Mesothelial cell of epicardium (in vitro differentiated cells): ENCODE data around the gene TTC7B. TPM values are rescaled to one million over a fixed set of nuclear protein-coding genes. Genes with fewer than 3 reads are reported as not detected.

Source experiments
- DNase-seq, 2 experiments: peaks; one replicate each; pipeline ENCODE4 v3.0.0; 2021; ENCODE audit warnings: low spot score in 2 of 2; ENCODE audit not compliant: unreplicated experiment in 2 of 2
- H3K27ac Mint-ChIP-seq: 2 replicates; pipeline ENCODE4 v1.8.0; 2021; ENCODE audit warnings: mixed read lengths
- H3K27me3 Mint-ChIP-seq: 2 replicates; pipeline ENCODE4 v1.8.0; 2021; ENCODE audit warnings: low read depth, mixed read lengths
- H3K36me3 Mint-ChIP-seq: 2 replicates; pipeline ENCODE4 v1.8.0; 2021; ENCODE audit warnings: mixed read lengths
- H3K4me1 Mint-ChIP-seq: 2 replicates; pipeline ENCODE4 v1.8.0; 2021; ENCODE audit warnings: mixed read lengths
- H3K4me3 Mint-ChIP-seq: 2 replicates; pipeline ENCODE4 v1.8.0; 2021; ENCODE audit warnings: mild to moderate bottlenecking, moderate library complexity, mixed read lengths
- H3K9me3 Mint-ChIP-seq: 2 replicates; pipeline ENCODE4 v1.8.0; 2021; ENCODE audit warnings: mixed read lengths
- CTCF ChIP-seq: fragments of 200-600 bp; sonication (generic); IDR thresholded peaks from one replicate; pipeline ENCODE4 v1.5.0; 2021; ENCODE audit warnings: antibody characterized with exemption; ENCODE audit not compliant: unreplicated experiment
- total RNA-seq: library from RNA; stranded (reverse); gene quantifications from 3 replicates; pipeline ENCODE4 v1.2.1, GENCODE V29; 2021

The TTC7B gene
- total RNA-seq, 1 donor from 2014 or later: 56.5 TPM

GRCh38 chr14:90818715-90819114 lies 2.5 kb upstream of the TTC7B start:
- Mint-ChIP-seq H3K27ac (no peak overlapping the region), H3K9me3 (peaks cover under 1% of the 10 kb centered on the region), H3K27me3 (no peaks in the 10 kb centered on the region), H3K4me3 (no peak overlapping the region), H3K4me1 (peaks cover 24% of the 10 kb centered on the region), H3K36me3 (peaks cover under 1% of the 10 kb centered on the region)
- TF ChIP-seq CTCF: no peak
- DNase-seq: no peak

GRCh38 chr14:90816681-90817436 lies 629 bp upstream of the TTC7B start:
- H3K36me3 Mint-ChIP-seq: no peaks in the 10 kb centered on the region
- DNase-seq: no peak
- TF ChIP-seq CTCF: no peak
- H3K27me3 Mint-ChIP-seq: no peaks in the 10 kb centered on the region
- H3K4me1 Mint-ChIP-seq: peaks cover 26% of the 10 kb centered on the region
- peak overlapping the region; percentile 59 for H3K27ac Mint-ChIP-seq
- no peaks in the 10 kb centered on the region for H3K9me3 Mint-ChIP-seq
- peak overlapping the region; percentile 51 for H3K4me3 Mint-ChIP-seq

GRCh38 chr14:90815572-90815821 lies 733 bp downstream of the TTC7B start:
- Mint-ChIP-seq H3K27me3 (no peaks in the 10 kb centered on the region), H3K9me3 (no peaks in the 10 kb centered on the region), H3K36me3 (no peaks in the 10 kb centered on the region), H3K4me3 (peak overlapping the region; percentile 77), H3K27ac (peak overlapping the region; percentile 80), H3K4me1 (peaks cover 29% of the 10 kb centered on the region)
- no peak for DNase-seq
- TF ChIP-seq CTCF: no peak

GRCh38 chr14:90814806-90815571 lies 1.2 kb downstream of the TTC7B start:
- no peak for DNase-seq
- Mint-ChIP-seq H3K27me3 (no peaks in the 10 kb centered on the region), H3K4me1 (peaks cover 28% of the 10 kb centered on the region), H3K36me3 (no peaks in the 10 kb centered on the region), H3K4me3 (peak overlapping the region; percentile 77), H3K27ac (peak overlapping the region; percentile 80), H3K9me3 (no peaks in the 10 kb centered on the region)
- TF ChIP-seq CTCF: no peak

- no peaks in the 10 kb centered on the region for H3K27me3 Mint-ChIP-seq
- H3K4me1 Mint-ChIP-seq: peaks cover 23% of the 10 kb centered on the region
- no peak for DNase-seq
- TF ChIP-seq CTCF: no peak
- H3K27ac Mint-ChIP-seq: no peak overlapping the region
- no peaks in the 10 kb centered on the region for H3K9me3 Mint-ChIP-seq
- peak overlapping the region; percentile 77 for H3K4me3 Mint-ChIP-seq
- no peaks in the 10 kb centered on the region for H3K36me3 Mint-ChIP-seq
Measured at GRCh38 chr14:90813442-90813841, 2.8 kb downstream of the TTC7B start.
